Measurements from ENCODE around the gene MEGF11. TPM values are rescaled to one million over a fixed set of nuclear protein-coding genes. Genes with fewer than 3 reads are reported as not detected.

The MEGF11 gene
- total RNA-seq, 1 experiment from 2014 or later = not detected

- DNase-seq (no peak), ATAC-seq (no peak)
- Histone ChIP-seq H3K4me1 (ENCODE audit: insufficient read depth, low read length) (no peaks in the 10 kb centered on the region), H3K27me3 (ENCODE audit: low read length) (peaks cover 73% of the 10 kb centered on the region), H3K9me3 (ENCODE audit: low read length) (no peaks in the 10 kb centered on the region), H3K4me3 (ENCODE audit: low read length) (no peak overlapping the region), H3K9me2 (replicated peaks; ENCODE audit: low read length) (no peaks in the 10 kb centered on the region), H3K79me2 (ENCODE audit: low read length) (no peaks in the 10 kb centered on the region), H2AFZ (ENCODE audit: low read length) (no peak overlapping the region), H4K20me1 (ENCODE audit: low read length) (no peaks in the 10 kb centered on the region), H3K4me2 (ENCODE audit: low read length) (no peak overlapping the region), H3K36me3 (ENCODE audit: low read depth, low read length) (no peaks in the 10 kb centered on the region), H3F3A (ENCODE audit: low read length, unreplicated experiment) (no peaks in the 10 kb centered on the region), H3K27ac (ENCODE audit: low read length) (no peak overlapping the region), H3K9ac (ENCODE audit: low read length) (no peak overlapping the region)
- POLR2A ChIA-PET (ENCODE audit: unreplicated experiment) = no interaction called here
- TF ChIP-seq EZH2 (IDR thresholded peaks at IDR 0.05; ENCODE audit: low read length, unreplicated experiment) (no peak), CTCF (conservative IDR thresholded peaks at IDR 0.05; ENCODE audit: low read depth, low read length) (no peak), EZH2phosphoT487 (IDR thresholded peaks at IDR 0.05; ENCODE audit: borderline replicate concordance, low read length) (no peak)
- no TSS peak for BruUV-seq (replicated peaks)
- CTCF ChIA-PET = no interaction called here
- intact Hi-C loops (cut with micrococcal nuclease) = no loop called here
Observed at GRCh38 chr15:66124651-66125050, 128.9 kb downstream of the MEGF11 start.

GRCh38 chr15:66123799-66124198, 129.8 kb downstream of the MEGF11 start:
- no peak for ATAC-seq
- H4K20me1 ChIP-seq (ENCODE audit: low read length) = no peaks in the 10 kb centered on the region
- no peaks in the 10 kb centered on the region for H3K9me2 ChIP-seq (replicated peaks; ENCODE audit: low read length)
- DNase-seq = no peak
- ChIA-PET CTCF (no interaction called here), POLR2A (ENCODE audit: unreplicated experiment) (no interaction called here)
- H3K27ac ChIP-seq (ENCODE audit: low read length) = no peak overlapping the region
- H3F3A ChIP-seq (ENCODE audit: low read length, unreplicated experiment) = no peaks in the 10 kb centered on the region
- peaks cover 64% of the 10 kb centered on the region for H3K27me3 ChIP-seq (ENCODE audit: low read length)
- H3K4me1 ChIP-seq (ENCODE audit: insufficient read depth, low read length) = no peaks in the 10 kb centered on the region
- H3K4me2 ChIP-seq (ENCODE audit: low read length) = no peak overlapping the region
- BruUV-seq (replicated peaks) = no TSS peak
- H3K9ac ChIP-seq (ENCODE audit: low read length) = no peak overlapping the region
- H3K4me3 ChIP-seq (ENCODE audit: low read length) = no peak overlapping the region
- intact Hi-C loops (cut with micrococcal nuclease) = no loop called here
- H3K79me2 ChIP-seq (ENCODE audit: low read length) = no peaks in the 10 kb centered on the region
- no peaks in the 10 kb centered on the region for H3K9me3 ChIP-seq (ENCODE audit: low read length)
- no peak for TF ChIP-seq EZH2 (IDR thresholded peaks at IDR 0.05; ENCODE audit: low read length, unreplicated experiment)
- no peaks in the 10 kb centered on the region for H3K36me3 ChIP-seq (ENCODE audit: low read depth, low read length)
- H2AFZ ChIP-seq (ENCODE audit: low read length) = no peak overlapping the region

- Histone ChIP-seq H3F3A (ENCODE audit: low read length, unreplicated experiment) (no peaks in the 10 kb centered on the region), H2AFZ (ENCODE audit: low read length) (no peak overlapping the region), H3K4me3 (ENCODE audit: low read length) (no peak overlapping the region), H3K27ac (ENCODE audit: low read length) (no peak overlapping the region), H3K9ac (ENCODE audit: low read length) (no peak overlapping the region), H3K36me3 (ENCODE audit: low read depth, low read length) (no peaks in the 10 kb centered on the region), H3K4me2 (ENCODE audit: low read length) (no peak overlapping the region), H3K79me2 (ENCODE audit: low read length) (no peaks in the 10 kb centered on the region), H3K27me3 (ENCODE audit: low read length) (peaks cover 47% of the 10 kb centered on the region), H3K9me3 (ENCODE audit: low read length) (no peaks in the 10 kb centered on the region), H3K9me2 (replicated peaks; ENCODE audit: low read length) (no peaks in the 10 kb centered on the region), H4K20me1 (ENCODE audit: low read length) (no peaks in the 10 kb centered on the region), H3K4me1 (ENCODE audit: insufficient read depth, low read length) (no peaks in the 10 kb centered on the region)
- TF ChIP-seq EZH2 (IDR thresholded peaks at IDR 0.05; ENCODE audit: low read length, unreplicated experiment) (no peak), CTCF (conservative IDR thresholded peaks at IDR 0.05; ENCODE audit: low read depth, low read length) (no peak), EZH2phosphoT487 (IDR thresholded peaks at IDR 0.05; ENCODE audit: borderline replicate concordance, low read length) (no peak)
- no TSS peak for BruUV-seq (replicated peaks)
- POLR2A ChIA-PET (ENCODE audit: unreplicated experiment) = no interaction called here
- intact Hi-C loops (cut with micrococcal nuclease) = no loop called here
- ATAC-seq = no peak
- CTCF ChIA-PET = no interaction called here
- no peak for DNase-seq
Observed at GRCh38 chr15:66120422-66120821, 133.1 kb downstream of the MEGF11 start.
